ENCODE measurements around the gene SP8. TPM values are rescaled to one million over a fixed set of nuclear protein-coding genes. Genes with fewer than 3 reads are reported as not detected.

The SP8 gene
- polyA plus RNA-seq, 1 of the 3 experiments (the other 2 are of a cell fraction) = not detected

- Histone ChIP-seq H3K79me2 (ENCODE audit: insufficient read depth) (no peaks in the 10 kb centered on the region), H3K4me1 (ENCODE audit: control insufficient read depth in 1 of 2, insufficient read depth in 2 of 2, low read depth in 1 of 2, low read length in 1 of 2) (no peaks in the 10 kb centered on the region), H3K9ac (no peak overlapping the region), H3K27ac (ENCODE audit: low read depth in 2 of 2, low read length in 1 of 2) (no peak overlapping the region), H3K4me2 (no peak overlapping the region), H4K20me1 (ENCODE audit: insufficient read depth) (no peaks in the 10 kb centered on the region), H3K27me3 (ENCODE audit: insufficient read depth) (peaks cover 10% of the 10 kb centered on the region; the same call in 1 of the 2 replicates), H3F3A (replicated peaks; ENCODE audit: insufficient read depth) (no peaks in the 10 kb centered on the region), H3K36me3 (replicated peaks in 1 of 2; ENCODE audit: control insufficient read depth in 1 of 2, insufficient read depth in 2 of 2, low read length in 1 of 2) (no peaks in the 10 kb centered on the region), H3K4me3 (ENCODE audit: low read depth in 2 of 2, low read length in 1 of 2) (no peak overlapping the region), H2AFZ (ENCODE audit: low read depth) (no peak overlapping the region), H3K9me2 (no peaks in the 10 kb centered on the region; the same call in 1 of the 2 replicates), H3K9me3 (no peaks in the 10 kb centered on the region)
- WGBS (ENCODE audit: low lambda C conversion rate) = 1% methylated on average over 5 of the region's 5 CpGs
- ChIA-PET POLR2A (no interaction called here), CTCF (no interaction called here)
- no peak for TF ChIP-seq POLR2AphosphoS5 (IDR thresholded peaks at IDR 0.05; ENCODE audit: low read depth, low read length)
- TF ChIP-seq TEAD4 (IDR thresholded peaks at IDR 0.05; ENCODE audit: borderline replicate concordance, insufficient read depth) = no peak
- TF ChIP-seq FOSL2 (IDR thresholded peaks at IDR 0.05; ENCODE audit: borderline replicate concordance, low read depth) = no peak
- no peak for TF ChIP-seq PBX3 (IDR thresholded peaks at IDR 0.05)
- no peak for TF ChIP-seq FOXJ3 (CRISPR knock-in tag; IDR thresholded peaks at IDR 0.05)
- no peak for TF ChIP-seq IRF3 (IDR thresholded peaks at IDR 0.05; ENCODE audit: low read depth, low read length)
- TF ChIP-seq RCOR1 (IDR thresholded peaks at IDR 0.05; ENCODE audit: low read length) = no peak
- no peak for TF ChIP-seq YY1 (IDR thresholded peaks at IDR 0.05; ENCODE audit: low read depth)
- TF ChIP-seq GABPA (IDR thresholded peaks at IDR 0.05; ENCODE audit: low read depth) = no peak
- TF ChIP-seq FOXM1 (IDR thresholded peaks at IDR 0.05; ENCODE audit: low read depth) = no peak
- TF ChIP-seq USF2 (IDR thresholded peaks at IDR 0.05; ENCODE audit: borderline replicate concordance, low read depth, low read length) = no peak
- TF ChIP-seq REST (IDR thresholded peaks at IDR 0.05; ENCODE audit: low read depth, low read length) = no peak
- TF ChIP-seq MAX (IDR thresholded peaks at IDR 0.05; ENCODE audit: low read depth) = no peak
- no peak for TF ChIP-seq JUND (IDR thresholded peaks at IDR 0.05)
- no peak for TF ChIP-seq EZH2phosphoT487 (IDR thresholded peaks at IDR 0.05; ENCODE audit: borderline replicate concordance, low read depth)
- no peak for TF ChIP-seq RAD21 (IDR thresholded peaks at IDR 0.05; ENCODE audit: low read length)
- no peak for TF ChIP-seq SIN3A (IDR thresholded peaks at IDR 0.05; ENCODE audit: borderline replicate concordance, low read depth, low read length)
- no peak for DNase-seq
Observed at GRCh38 chr7:20737840-20738448, 48.7 kb downstream of the SP8 start.
